Bronchial epithelial cell (primary cell): ENCODE measurements around the gene RPS27A. TPM values are rescaled to one million over a fixed set of nuclear protein-coding genes. Genes with fewer than 3 reads are reported as not detected.
"Not testable (repeated sequence)": the region's sequence is repeated elsewhere in the genome, so short reads cannot be mapped to it uniquely, and the experiment has no call there.

Experiments
- DNase-seq: peaks from one replicate; pipeline ENCODE4 v3.0.0-alpha.2; 2010; ENCODE audit warnings: low read depth
- FAIRE-seq: peaks from 2 replicates; lab custom pipeline; 2011; peaks lifted over from hg19 to GRCh38; lab: Jason Lieb, UNC
- H3K27me3 ChIP-seq: 2 replicates; pipeline ENCODE4 v1.5.1; 2011; ENCODE audit warnings: low read length; ENCODE audit not compliant: control insufficient read depth, insufficient read depth
- H3K36me3 ChIP-seq: 2 replicates; pipeline ENCODE4 v1.5.1; 2011; ENCODE audit warnings: low read length; ENCODE audit not compliant: control insufficient read depth, insufficient read depth
- H3K4me3 ChIP-seq: 2 replicates; pipeline ENCODE4 v1.5.1; 2011; ENCODE audit warnings: mild to moderate bottlenecking, low read depth, low read length, control low read depth
- CTCF ChIP-seq: IDR thresholded peaks from 2 replicates; pipeline ENCODE4 v1.5.1; 2011; ENCODE audit warnings: mild to moderate bottlenecking, moderate library complexity, low read length, control low read depth, inconsistent platforms; ENCODE audit not compliant: insufficient read depth, severe bottlenecking
- total RNA-seq: library from RNA; depleted of rRNA; stranded (reverse); fragments of >200 nt; gene quantifications from 2 replicates; pipeline ENCODE4 v1.2.1, GENCODE V29; 2014

The RPS27A gene
- total RNA-seq, 1 donor from 2014 or later, result 1,648 TPM

- DNase-seq (no peak), FAIRE-seq (no peak)
- TF ChIP-seq CTCF, result no peak
- Histone ChIP-seq H3K4me3 (no peak overlapping the region), H3K36me3 (peaks cover 7% of the 10 kb centered on the region), H3K27me3 (no peaks in the 10 kb centered on the region)
These were observed 14.5 kb downstream of the RPS27A start for GRCh38 chr2:55247025-55247424.

- Histone ChIP-seq H3K27me3 (no peaks in the 10 kb centered on the region), H3K4me3 (no peak overlapping the region), H3K36me3 (peaks cover 9% of the 10 kb centered on the region)
- DNase-seq (no peak), FAIRE-seq (no peak)
- no peak for TF ChIP-seq CTCF
These were observed 20.3 kb downstream of the RPS27A start for GRCh38 chr2:55252832-55253231.

- not testable (repeated sequence) for H3K36me3 ChIP-seq, H3K4me3 ChIP-seq, H3K27me3 ChIP-seq, FAIRE-seq, DNase-seq
These were observed 27.1 kb downstream of the RPS27A start for GRCh38 chr2:55259586-55259985.

GRCh38 chr2:55268288-55268906 lies 35.9 kb downstream of the RPS27A start:
- H3K36me3 ChIP-seq, result peaks cover 6% of the 10 kb centered on the region
- TF ChIP-seq CTCF, result no peak
- H3K27me3 ChIP-seq, result no peaks in the 10 kb centered on the region
- peak; percentile 15 for DNase-seq
- FAIRE-seq, result no peak
- H3K4me3 ChIP-seq, result peak overlapping the region; percentile 81

GRCh38 chr2:55268907-55269644 lies 36.6 kb downstream of the RPS27A start, which contains the start of gene MTIF2:
Gene MTIF2, minus strand, starts transcription at chr2:55269231. Its CDS starts 5,373 bp downstream, at chr2:55263858.
- Histone ChIP-seq H3K4me3 (peak within 1 kb of the TSS; percentile 81), H3K36me3 (peaks cover 5% of the 10 kb centered on the region), H3K27me3 (no peaks in the 10 kb centered on the region)
- peak; percentile 17 for TF ChIP-seq CTCF
- DNase-seq, result peak; percentile 80
- no peak for FAIRE-seq

- DNase-seq, result peak; percentile 18
- no peak for FAIRE-seq
These were observed 37.1 kb downstream of the RPS27A start for GRCh38 chr2:55269645-55269990.

GRCh38 chr2:55274346-55274745 lies 41.9 kb downstream of the RPS27A start:
- not testable (repeated sequence) for FAIRE-seq, H3K4me3 ChIP-seq, H3K36me3 ChIP-seq, DNase-seq, H3K27me3 ChIP-seq

More at GRCh38 chr2:55269645-55269990, 37.1 kb downstream of the RPS27A start:
- no peaks in the 10 kb centered on the region for H3K27me3 ChIP-seq
- H3K4me3 ChIP-seq, result peak overlapping the region; percentile 81
- no peak for TF ChIP-seq CTCF
- peaks cover 3% of the 10 kb centered on the region for H3K36me3 ChIP-seq
